Measurements from ENCODE around the gene GDPGP1. TPM values are rescaled to one million over a fixed set of nuclear protein-coding genes. Genes with fewer than 3 reads are reported as not detected.

GDPGP1 gene
- total RNA-seq, 2 experiments from 2014 or later = 7.5 to 8.3 TPM

DNA sequence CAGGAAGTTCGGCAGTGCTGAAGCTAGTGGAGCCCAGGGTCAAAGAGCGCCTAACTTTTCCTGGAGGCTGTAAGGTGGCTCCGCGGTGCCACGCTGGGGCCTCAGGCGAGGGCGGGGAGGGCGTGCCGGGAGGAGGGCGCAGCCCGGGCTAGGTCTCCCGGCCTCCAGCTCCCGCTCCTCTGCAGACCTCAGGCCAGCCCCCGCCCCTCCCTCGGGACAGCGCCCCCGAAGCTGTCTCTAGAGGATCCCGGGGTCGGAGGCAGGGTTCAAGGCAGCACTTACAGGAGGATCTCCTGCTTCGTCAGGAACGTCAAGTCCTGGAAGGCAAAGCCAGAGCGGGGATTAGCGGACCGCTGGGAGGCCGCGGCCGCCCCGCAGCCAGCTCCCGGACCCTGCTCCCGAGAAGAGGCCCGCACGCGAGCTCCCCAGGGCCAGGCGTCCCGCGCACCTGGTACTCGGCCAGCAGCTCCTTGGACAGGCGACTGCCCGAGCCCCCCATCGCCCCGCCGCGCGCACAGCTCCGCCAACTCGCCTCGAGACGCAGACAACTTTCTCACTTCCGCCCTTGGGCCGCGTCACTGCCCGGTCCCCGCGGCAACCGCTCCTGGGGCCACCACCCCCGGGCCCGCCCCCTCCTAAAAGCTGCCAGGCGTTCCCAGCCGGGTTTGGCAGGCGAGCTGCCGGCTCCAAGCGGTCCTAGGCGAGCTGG is 468 bp upstream of the GDPGP1 start, which contains the start of gene CIB1:
TSS of gene CIB1 (minus strand) at position 555 of the 709 bp plus-strand sequence. CDS start at position 499, 56 bp downstream.
- ChIA-PET CTCF (interaction anchor here (0.6 to 1.6 kb wide), 7 partner anchors 12 to 699 kb away, joined by 3 to 7 read pairs (median 4); partner anchors contain the start of genes HDDC3 and NGRN), POLR2A (interaction anchor here (0.6 to 5.1 kb wide), 23 partner anchors 11 to 701 kb away, joined by 3 to 97 read pairs (median 7); partner anchors contain the start of genes AP3S2, HDDC3, IDH2 and IQGAP1)
- H3K4me3 Mint-ChIP-seq = peak within 1 kb of the TSS; percentile 93
- Histone ChIP-seq H3K27me3 (ENCODE audit: control insufficient read depth in 1 of 2, insufficient read depth in 2 of 2, low read length in 2 of 2) (no peaks in the 10 kb centered on the region), H3K4me3 (ENCODE audit: low read length) (peak within 1 kb of the TSS; percentile 89), H3K27ac (ENCODE audit: low read depth in 1 of 2, low read length in 2 of 2) (peak within 1 kb of the TSS; percentile 97 to 99), H3K4me1 (ENCODE audit: insufficient read depth, low read length) (peaks cover 60% of the 10 kb centered on the region), H3K9me3 (ENCODE audit: control insufficient read depth in 1 of 2, insufficient read depth in 1 of 2, low read length in 2 of 2) (no peaks in the 10 kb centered on the region), H3K36me3 (ENCODE audit: insufficient read depth, low read length) (peaks cover 41% of the 10 kb centered on the region)
- peak within 1 kb of the TSS; percentile 99 for H3K27ac Mint-ChIP-seq
- DNase-seq = peak; percentile 17 to 98 (median 96)
- peak; percentile 69 for ATAC-seq (ENCODE audit: poor library complexity)
- TF ChIP-seq, protein P1, sequence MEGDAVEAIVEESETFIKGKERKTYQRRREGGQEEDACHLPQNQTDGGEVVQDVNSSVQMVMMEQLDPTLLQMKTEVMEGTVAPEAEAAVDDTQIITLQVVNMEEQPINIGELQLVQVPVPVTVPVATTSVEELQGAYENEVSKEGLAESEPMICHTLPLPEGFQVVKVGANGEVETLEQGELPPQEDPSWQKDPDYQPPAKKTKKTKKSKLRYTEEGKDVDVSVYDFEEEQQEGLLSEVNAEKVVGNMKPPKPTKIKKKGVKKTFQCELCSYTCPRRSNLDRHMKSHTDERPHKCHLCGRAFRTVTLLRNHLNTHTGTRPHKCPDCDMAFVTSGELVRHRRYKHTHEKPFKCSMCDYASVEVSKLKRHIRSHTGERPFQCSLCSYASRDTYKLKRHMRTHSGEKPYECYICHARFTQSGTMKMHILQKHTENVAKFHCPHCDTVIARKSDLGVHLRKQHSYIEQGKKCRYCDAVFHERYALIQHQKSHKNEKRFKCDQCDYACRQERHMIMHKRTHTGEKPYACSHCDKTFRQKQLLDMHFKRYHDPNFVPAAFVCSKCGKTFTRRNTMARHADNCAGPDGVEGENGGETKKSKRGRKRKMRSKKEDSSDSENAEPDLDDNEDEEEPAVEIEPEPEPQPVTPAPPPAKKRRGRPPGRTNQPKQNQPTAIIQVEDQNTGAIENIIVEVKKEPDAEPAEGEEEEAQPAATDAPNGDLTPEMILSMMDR (IDR thresholded peaks at IDR 0.05) = peak; percentile 1
- peaks cover 56% of the 10 kb centered on the region for H3K4me1 Mint-ChIP-seq (ENCODE audit: low read depth)
- intact Hi-C loops (cut with DNase I, micrococcal nuclease) = loop anchor here (1.0 to 10.0 kb wide), 8 partner anchors 32 to 697 kb away; partner anchors contain the start of genes NGRN (in 2 of the 2), AP3S2 (in 1 of the 2), IDH2 (in 1 of the 2) and IQGAP1 (in 1 of the 2)
- peaks cover 65% of the 10 kb centered on the region for H3K36me3 Mint-ChIP-seq (ENCODE audit: low read depth)
- no peaks in the 10 kb centered on the region for H3K9me3 Mint-ChIP-seq
- H3K27me3 Mint-ChIP-seq = no peaks in the 10 kb centered on the region

DNA sequence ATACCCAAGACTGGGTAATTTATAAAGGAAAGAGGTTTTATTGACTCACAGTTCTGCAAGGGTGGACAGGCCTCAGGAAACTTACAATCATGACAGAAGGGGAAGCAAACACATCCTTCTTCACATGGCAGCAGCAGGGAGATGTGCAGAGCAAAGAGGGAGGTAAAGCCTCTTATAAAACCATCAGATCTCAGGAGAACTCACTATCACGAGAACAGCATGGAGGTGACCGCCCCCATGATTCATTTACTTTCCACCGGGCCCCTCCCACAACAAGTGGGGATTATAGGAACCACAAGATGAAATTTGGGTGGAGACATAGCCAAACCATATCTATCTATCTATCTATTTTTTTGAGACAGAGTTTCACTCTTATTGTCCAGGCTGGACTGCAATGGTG is 5.4 kb downstream of the GDPGP1 start:
- Histone ChIP-seq H3K27ac (ENCODE audit: low read depth in 1 of 2, low read length in 2 of 2) (no peak overlapping the region), H3K27me3 (ENCODE audit: control insufficient read depth in 1 of 2, insufficient read depth in 2 of 2, low read length in 2 of 2) (no peaks in the 10 kb centered on the region), H3K4me3 (ENCODE audit: low read length) (no peak overlapping the region), H3K4me1 (ENCODE audit: insufficient read depth, low read length) (peaks cover 9% of the 10 kb centered on the region), H3K9me3 (ENCODE audit: control insufficient read depth in 1 of 2, insufficient read depth in 1 of 2, low read length in 2 of 2) (no peaks in the 10 kb centered on the region), H3K36me3 (ENCODE audit: insufficient read depth, low read length) (peaks cover 34% of the 10 kb centered on the region)
- Mint-ChIP-seq H3K27ac (peak overlapping the region; percentile 27), H3K4me3 (no peak overlapping the region), H3K9me3 (no peaks in the 10 kb centered on the region), H3K36me3 (ENCODE audit: low read depth) (peaks cover 40% of the 10 kb centered on the region), H3K4me1 (ENCODE audit: low read depth) (peaks cover 9% of the 10 kb centered on the region), H3K27me3 (no peaks in the 10 kb centered on the region)
- ATAC-seq (ENCODE audit: poor library complexity) (no peak), DNase-seq (no peak)
- POLR2A ChIA-PET = no interaction called here
- intact Hi-C loops (cut with DNase I, micrococcal nuclease) = loop anchor here in 1 of 2 experiments (10.0 kb wide), 1 partner anchor 345 kb away; the partner anchor contains the start of gene AP3S2
- CTCF ChIA-PET = interaction anchor here (1.0 kb wide), 1 partner anchor 18 kb away, joined by 3 read pairs; no protein-coding TSS in a partner anchor
- TF ChIP-seq, protein P1 (IDR thresholded peaks at IDR 0.05) = no peak

DNA sequence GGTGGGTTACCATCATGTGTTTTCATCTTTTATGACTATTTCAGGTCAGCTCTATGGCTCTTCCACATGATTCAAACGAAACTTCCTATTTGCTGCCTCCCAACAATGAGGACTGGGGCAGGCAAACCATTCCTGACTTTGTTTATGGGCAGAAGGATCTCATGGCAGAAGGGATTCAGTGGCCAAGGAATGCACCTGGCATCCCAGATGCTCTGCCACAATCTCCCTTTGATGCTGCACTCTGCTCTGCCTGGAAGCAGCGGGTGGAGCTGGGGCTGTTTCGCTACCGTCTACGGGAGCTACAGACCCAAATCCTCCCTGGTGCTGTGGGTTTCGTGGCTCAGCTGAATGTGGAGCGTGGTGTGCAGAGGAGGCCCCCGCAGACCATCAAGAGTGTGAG is 6.8 kb downstream of the GDPGP1 start:
- ChIA-PET CTCF (interaction anchor here (1.0 kb wide), 1 partner anchor 8 kb away, joined by 3 read pairs; the partner anchor contains the start of gene TTLL13), POLR2A (interaction anchor here (1.3 to 1.4 kb wide), 2 partner anchors 9 to 39 kb away, joined by 3 read pairs; partner anchors contain the start of gene SEMA4B)
- Histone ChIP-seq H3K36me3 (ENCODE audit: insufficient read depth, low read length) (peaks cover 34% of the 10 kb centered on the region), H3K4me3 (ENCODE audit: low read length) (no peak overlapping the region), H3K9me3 (ENCODE audit: control insufficient read depth in 1 of 2, insufficient read depth in 1 of 2, low read length in 2 of 2) (no peaks in the 10 kb centered on the region), H3K27ac (ENCODE audit: low read depth in 1 of 2, low read length in 2 of 2) (no peak overlapping the region), H3K4me1 (ENCODE audit: insufficient read depth, low read length) (no peaks in the 10 kb centered on the region), H3K27me3 (ENCODE audit: control insufficient read depth in 1 of 2, insufficient read depth in 2 of 2, low read length in 2 of 2) (no peaks in the 10 kb centered on the region)
- Mint-ChIP-seq H3K36me3 (ENCODE audit: low read depth) (peaks cover 32% of the 10 kb centered on the region), H3K27ac (no peak overlapping the region), H3K4me3 (no peak overlapping the region), H3K27me3 (no peaks in the 10 kb centered on the region), H3K4me1 (ENCODE audit: low read depth) (no peaks in the 10 kb centered on the region), H3K9me3 (no peaks in the 10 kb centered on the region)
- no peak for ATAC-seq (ENCODE audit: poor library complexity)
- DNase-seq = no peak
- intact Hi-C loops (cut with DNase I, micrococcal nuclease) = no loop called here
- TF ChIP-seq, protein P1 (IDR thresholded peaks at IDR 0.05) = no peak
